Measurements from ENCODE around the gene BCL11B.

Gene BCL11B

DNA sequence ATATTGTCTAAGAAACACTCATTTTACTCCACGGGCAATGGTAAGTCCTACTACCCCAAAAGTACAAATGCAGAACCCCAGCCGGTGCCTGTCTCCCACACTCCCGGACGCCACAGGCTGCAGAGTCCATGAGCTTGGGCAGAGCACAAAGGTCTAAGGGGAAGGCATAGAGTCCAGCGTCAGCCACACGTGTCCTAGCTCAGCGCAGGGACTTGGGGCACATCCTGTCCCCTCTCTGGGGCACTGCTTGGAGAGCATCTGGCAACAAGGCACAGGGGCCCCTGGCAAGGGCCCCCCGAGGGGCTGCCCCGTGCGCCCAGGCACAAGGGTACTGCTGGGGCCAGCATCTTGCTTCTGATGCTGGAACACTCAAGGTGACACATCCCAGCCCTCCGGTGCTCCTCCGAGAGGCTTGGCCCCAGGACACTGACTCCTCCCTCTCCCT, 58.4 kb downstream of the BCL11B start:
- Histone ChIP-seq H3K4me3 (ENCODE audit: low read length) (no peak overlapping the region), H3K27me3 (ENCODE audit: control insufficient read depth, insufficient read depth, low read length) (no peaks in the 10 kb centered on the region), H3K36me3 (ENCODE audit: control insufficient read depth, insufficient read depth, low read length) (no peaks in the 10 kb centered on the region), H3K9me3 (ENCODE audit: control insufficient read depth, low read length) (no peaks in the 10 kb centered on the region), H3K4me1 (ENCODE audit: control insufficient read depth, insufficient read depth, low read length) (no peaks in the 10 kb centered on the region), H3K9ac (ENCODE audit: low read length) (no peak overlapping the region)

DNA sequence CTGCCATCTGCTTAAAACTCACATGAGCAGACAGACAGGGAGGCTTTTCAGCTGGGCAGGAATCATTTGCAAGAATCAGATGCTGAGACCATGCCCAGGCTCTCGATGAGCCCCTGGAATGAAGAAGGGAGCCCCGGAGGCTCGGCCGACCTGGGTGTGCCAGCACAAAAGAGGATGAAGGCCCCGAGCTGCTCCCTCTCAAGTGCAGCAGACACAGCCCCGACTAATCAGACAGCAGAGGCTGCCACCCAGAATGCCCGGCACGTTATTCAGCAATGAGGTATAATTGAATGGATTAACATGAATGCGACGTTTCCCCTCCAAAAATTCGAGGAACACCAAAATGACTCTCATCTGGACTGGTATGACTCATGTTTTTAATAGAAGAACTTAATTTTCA, 58.9 kb downstream of the BCL11B start:
- no peaks in the 10 kb centered on the region for H3K36me3 ChIP-seq (ENCODE audit: control insufficient read depth, insufficient read depth, low read length)
- no peaks in the 10 kb centered on the region for H3K4me1 ChIP-seq (ENCODE audit: control insufficient read depth, insufficient read depth, low read length)
- no peak overlapping the region for H3K9ac ChIP-seq (ENCODE audit: low read length)
- no peaks in the 10 kb centered on the region for H3K27me3 ChIP-seq (ENCODE audit: control insufficient read depth, insufficient read depth, low read length)
- H3K4me3 ChIP-seq (ENCODE audit: low read length), result no peak overlapping the region
- H3K9me3 ChIP-seq (ENCODE audit: control insufficient read depth, low read length), result no peaks in the 10 kb centered on the region

DNA sequence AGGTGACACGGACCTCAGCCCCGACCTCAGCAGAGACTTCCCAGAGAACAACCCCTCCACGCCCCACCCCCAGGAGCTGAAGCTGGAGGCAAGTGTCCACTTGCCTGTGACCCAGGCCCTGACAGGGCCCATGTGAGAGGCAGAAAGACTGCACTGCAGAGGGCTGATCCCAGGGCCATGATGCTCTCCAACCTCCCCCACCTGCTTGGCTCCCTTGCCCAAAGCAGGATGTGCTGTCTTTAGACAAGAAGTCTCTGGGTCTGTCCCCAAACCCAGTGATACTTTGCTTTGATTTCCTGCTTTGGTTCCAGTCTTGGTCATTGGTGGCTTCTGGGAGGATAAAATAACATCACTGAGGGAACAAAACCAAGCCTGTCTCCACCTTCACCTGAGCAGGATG, 59.4 kb downstream of the BCL11B start:
- Histone ChIP-seq H3K4me1 (ENCODE audit: control insufficient read depth, insufficient read depth, low read length) (no peaks in the 10 kb centered on the region), H3K27me3 (ENCODE audit: control insufficient read depth, insufficient read depth, low read length) (no peaks in the 10 kb centered on the region), H3K9ac (ENCODE audit: low read length) (no peak overlapping the region), H3K9me3 (ENCODE audit: control insufficient read depth, low read length) (no peaks in the 10 kb centered on the region), H3K36me3 (ENCODE audit: control insufficient read depth, insufficient read depth, low read length) (no peaks in the 10 kb centered on the region), H3K4me3 (ENCODE audit: low read length) (no peak overlapping the region)

DNA sequence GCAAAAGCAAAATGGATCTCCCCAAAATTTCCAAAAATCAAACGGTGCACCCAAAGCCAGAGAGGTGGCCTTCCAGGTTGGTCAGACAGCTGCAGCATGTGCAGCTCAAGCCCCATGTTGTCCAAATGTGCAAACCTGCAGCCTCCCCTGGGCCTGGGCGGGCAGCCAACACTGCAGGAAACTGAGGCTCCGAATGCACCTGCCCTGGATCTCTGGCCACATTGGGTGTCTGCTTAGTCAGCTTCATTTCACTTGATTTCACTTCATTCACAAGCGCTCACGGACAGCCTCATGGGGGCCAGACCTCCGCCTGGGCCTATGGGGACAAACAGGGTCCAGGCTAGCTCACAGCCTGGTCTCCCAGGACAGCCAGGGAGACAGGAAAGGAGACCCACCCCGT, 59.8 kb downstream of the BCL11B start:
- no peaks in the 10 kb centered on the region for H3K36me3 ChIP-seq (ENCODE audit: control insufficient read depth, insufficient read depth, low read length)

DNA sequence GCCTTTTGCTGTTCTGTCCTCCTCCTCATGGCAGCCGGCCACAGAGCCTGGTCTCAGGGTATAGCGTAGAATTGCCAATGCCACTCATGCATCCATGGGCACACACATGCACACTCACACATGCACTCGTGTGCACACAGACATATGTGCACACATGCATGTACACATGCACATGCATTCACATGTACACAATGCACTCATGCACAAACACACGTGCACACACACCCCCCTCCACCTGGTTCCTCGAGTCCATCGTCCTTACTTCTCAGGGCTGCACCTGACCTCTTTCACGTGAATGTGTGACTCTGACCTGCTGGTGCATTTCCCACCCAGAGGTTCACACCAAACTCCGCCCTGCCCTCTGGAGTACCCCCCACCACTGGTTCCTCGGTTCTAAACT, 60.6 kb downstream of the BCL11B start:
- no peaks in the 10 kb centered on the region for H3K27me3 ChIP-seq (ENCODE audit: control insufficient read depth, insufficient read depth, low read length)
- H3K36me3 ChIP-seq (ENCODE audit: control insufficient read depth, insufficient read depth, low read length), result no peaks in the 10 kb centered on the region
- H3K9ac ChIP-seq (ENCODE audit: low read length), result no peak overlapping the region
- H3K4me3 ChIP-seq (ENCODE audit: low read length), result no peak overlapping the region
- no peaks in the 10 kb centered on the region for H3K9me3 ChIP-seq (ENCODE audit: control insufficient read depth, low read length)
- H3K4me1 ChIP-seq (ENCODE audit: control insufficient read depth, insufficient read depth, low read length), result no peaks in the 10 kb centered on the region

More for the DNA sequence above, 59.8 kb downstream of the BCL11B start:
- Histone ChIP-seq H3K27me3 (ENCODE audit: control insufficient read depth, insufficient read depth, low read length) (no peaks in the 10 kb centered on the region), H3K4me3 (ENCODE audit: low read length) (no peak overlapping the region), H3K4me1 (ENCODE audit: control insufficient read depth, insufficient read depth, low read length) (no peaks in the 10 kb centered on the region), H3K9me3 (ENCODE audit: control insufficient read depth, low read length) (no peaks in the 10 kb centered on the region), H3K9ac (ENCODE audit: low read length) (no peak overlapping the region)

DNA sequence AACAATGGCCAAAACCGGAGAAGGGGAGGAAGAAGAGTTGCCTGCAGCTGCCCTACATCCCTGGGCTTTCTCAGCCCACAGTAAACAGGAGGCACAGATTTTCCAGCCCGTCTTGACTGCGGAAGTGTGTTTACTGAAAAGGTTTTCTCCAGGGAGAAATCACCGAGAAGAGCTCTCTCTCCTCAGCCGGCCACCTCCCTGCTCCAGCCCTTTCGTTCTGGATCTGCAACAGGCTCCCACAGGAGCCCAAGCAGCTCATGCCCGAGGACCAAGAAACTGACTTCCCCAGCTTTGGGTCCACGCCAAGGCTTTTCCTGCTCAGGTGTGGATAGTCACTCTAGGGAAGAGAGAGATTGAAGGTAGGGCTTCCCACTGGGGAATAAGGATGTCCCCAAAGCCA, 61.7 kb downstream of the BCL11B start:
- Histone ChIP-seq H3K4me1 (ENCODE audit: control insufficient read depth, insufficient read depth, low read length) (no peaks in the 10 kb centered on the region), H3K9ac (ENCODE audit: low read length) (no peak overlapping the region), H3K4me3 (ENCODE audit: low read length) (no peak overlapping the region), H3K9me3 (ENCODE audit: control insufficient read depth, low read length) (no peaks in the 10 kb centered on the region), H3K36me3 (ENCODE audit: control insufficient read depth, insufficient read depth, low read length) (no peaks in the 10 kb centered on the region), H3K27me3 (ENCODE audit: control insufficient read depth, insufficient read depth, low read length) (no peaks in the 10 kb centered on the region)

DNA sequence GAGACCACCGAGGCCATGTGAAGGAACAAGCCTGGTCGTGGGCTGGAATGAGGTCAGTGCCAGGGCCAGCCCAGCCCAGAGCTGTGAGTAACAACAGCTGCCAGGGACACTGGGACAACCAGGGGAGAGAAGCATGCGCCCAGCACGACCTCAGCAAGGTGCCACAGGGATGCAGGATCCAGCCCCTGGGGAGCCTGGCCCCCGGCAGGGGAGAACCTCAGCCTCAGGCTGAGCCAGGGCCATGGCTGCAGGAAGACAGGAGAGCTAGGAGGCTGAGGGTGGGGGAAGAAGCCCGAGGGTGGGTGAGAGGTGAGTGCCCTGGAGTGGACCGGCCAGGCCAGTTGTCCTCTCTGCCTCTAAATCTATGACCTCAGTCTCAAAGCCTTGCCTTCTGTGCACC, 62.6 kb downstream of the BCL11B start:
- Histone ChIP-seq H3K4me1 (ENCODE audit: control insufficient read depth, insufficient read depth, low read length) (no peaks in the 10 kb centered on the region), H3K9me3 (ENCODE audit: control insufficient read depth, low read length) (no peaks in the 10 kb centered on the region), H3K27me3 (ENCODE audit: control insufficient read depth, insufficient read depth, low read length) (no peaks in the 10 kb centered on the region), H3K36me3 (ENCODE audit: control insufficient read depth, insufficient read depth, low read length) (no peaks in the 10 kb centered on the region), H3K9ac (ENCODE audit: low read length) (no peak overlapping the region), H3K4me3 (ENCODE audit: low read length) (no peak overlapping the region)

DNA sequence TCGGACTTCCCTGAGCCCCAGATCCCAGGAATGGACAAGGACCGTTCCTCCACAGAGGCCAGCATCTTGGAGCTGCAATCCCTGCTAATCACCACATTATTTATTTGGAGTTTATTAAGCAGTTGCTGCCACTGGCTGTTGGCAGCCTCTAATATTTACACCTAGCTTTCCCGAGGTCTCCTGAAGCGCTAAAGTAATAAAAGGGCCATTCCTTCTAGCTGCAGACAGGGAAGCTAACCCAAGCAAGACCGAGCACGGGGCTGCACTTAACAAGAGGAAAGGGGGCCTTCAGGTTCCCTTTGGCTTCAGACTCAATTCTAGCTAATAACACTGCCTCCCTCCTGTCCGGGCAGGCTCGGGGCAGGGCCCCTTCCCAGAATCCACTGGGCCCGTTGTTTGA, 63.7 kb downstream of the BCL11B start:
- Histone ChIP-seq H3K36me3 (ENCODE audit: control insufficient read depth, insufficient read depth, low read length) (no peaks in the 10 kb centered on the region), H3K9ac (ENCODE audit: low read length) (no peak overlapping the region), H3K27me3 (ENCODE audit: control insufficient read depth, insufficient read depth, low read length) (no peaks in the 10 kb centered on the region), H3K4me1 (ENCODE audit: control insufficient read depth, insufficient read depth, low read length) (no peaks in the 10 kb centered on the region), H3K9me3 (ENCODE audit: control insufficient read depth, low read length) (no peaks in the 10 kb centered on the region), H3K4me3 (ENCODE audit: low read length) (no peak overlapping the region)

DNA sequence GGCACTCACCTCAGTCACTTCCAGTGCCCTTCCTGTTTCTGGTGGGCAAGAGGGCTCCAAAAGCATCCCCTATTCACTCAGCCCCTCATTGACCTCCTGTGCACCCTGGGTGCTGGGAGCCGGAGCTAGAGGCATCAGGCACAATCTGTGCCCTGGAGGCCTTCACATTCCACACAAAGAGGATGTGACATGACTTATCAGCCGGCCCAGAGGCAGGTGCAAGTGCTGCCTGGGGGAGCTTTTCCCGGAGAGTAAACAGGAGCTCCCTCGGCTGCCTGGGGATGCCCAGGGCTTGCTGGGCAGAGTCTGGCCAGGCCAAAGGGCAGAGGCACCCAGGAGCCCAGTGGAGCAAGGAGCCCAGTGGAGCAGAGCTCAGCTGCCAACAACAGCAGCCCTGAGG, 64.5 kb downstream of the BCL11B start:
- Histone ChIP-seq H3K4me3 (ENCODE audit: low read length) (no peak overlapping the region), H3K27me3 (ENCODE audit: control insufficient read depth, insufficient read depth, low read length) (no peaks in the 10 kb centered on the region), H3K36me3 (ENCODE audit: control insufficient read depth, insufficient read depth, low read length) (no peaks in the 10 kb centered on the region), H3K4me1 (ENCODE audit: control insufficient read depth, insufficient read depth, low read length) (no peaks in the 10 kb centered on the region), H3K9ac (ENCODE audit: low read length) (no peak overlapping the region), H3K9me3 (ENCODE audit: control insufficient read depth, low read length) (no peaks in the 10 kb centered on the region)

DNA sequence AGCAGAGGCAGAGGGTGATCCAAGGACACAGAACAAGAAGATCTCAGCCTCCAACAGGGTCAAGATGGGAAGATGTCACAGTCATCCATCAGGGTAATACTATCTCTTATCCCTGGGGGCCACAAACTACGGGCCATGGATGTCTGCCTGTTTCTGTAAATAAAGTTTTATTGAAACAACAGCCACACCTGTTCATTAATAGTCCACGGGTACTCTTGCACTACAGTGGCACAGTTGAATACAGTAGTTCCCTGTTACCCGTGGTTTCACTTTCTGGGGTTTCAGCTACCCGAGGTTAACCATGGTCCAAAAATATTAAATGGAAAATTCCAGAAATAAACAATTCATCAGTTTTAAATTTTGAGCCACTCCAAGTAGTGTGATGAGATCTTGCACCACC, 65.9 kb downstream of the BCL11B start:
- Histone ChIP-seq H3K36me3 (ENCODE audit: control insufficient read depth, insufficient read depth, low read length) (no peaks in the 10 kb centered on the region), H3K4me1 (ENCODE audit: control insufficient read depth, insufficient read depth, low read length) (no peaks in the 10 kb centered on the region), H3K4me3 (ENCODE audit: low read length) (no peak overlapping the region), H3K9me3 (ENCODE audit: control insufficient read depth, low read length) (no peaks in the 10 kb centered on the region), H3K9ac (ENCODE audit: low read length) (no peak overlapping the region), H3K27me3 (ENCODE audit: control insufficient read depth, insufficient read depth, low read length) (no peaks in the 10 kb centered on the region)

DNA sequence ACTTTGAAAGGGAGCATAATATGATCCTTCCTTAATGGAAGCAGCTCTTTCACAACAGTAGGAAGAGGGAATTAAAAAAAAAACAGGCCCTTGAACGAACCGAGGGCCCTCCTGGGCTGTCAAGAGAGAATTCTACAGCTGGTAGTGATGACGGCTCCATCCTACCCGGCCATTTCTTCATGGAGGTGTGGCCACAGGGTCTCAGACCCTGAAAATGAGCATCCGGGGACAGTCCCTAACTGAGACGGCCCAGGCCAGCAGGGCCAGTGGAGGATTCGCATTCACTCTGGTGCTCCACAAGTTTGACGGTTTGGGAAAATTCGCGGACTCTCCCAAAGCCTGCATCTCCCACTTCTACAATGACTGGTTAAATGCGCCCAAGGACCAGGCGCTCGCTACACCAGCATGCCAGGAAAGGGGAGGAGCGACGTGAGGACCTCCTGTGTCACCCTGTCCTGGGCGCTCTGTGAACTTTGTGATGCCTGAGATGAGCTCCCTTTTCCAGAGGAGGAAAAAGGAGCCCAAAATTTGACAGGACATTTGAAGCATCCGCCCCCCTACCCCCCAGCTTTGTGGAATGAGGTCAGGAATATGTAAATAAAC, 66.8 kb downstream of the BCL11B start:
- no peak overlapping the region for H3K4me3 ChIP-seq (ENCODE audit: low read length)

DNA sequence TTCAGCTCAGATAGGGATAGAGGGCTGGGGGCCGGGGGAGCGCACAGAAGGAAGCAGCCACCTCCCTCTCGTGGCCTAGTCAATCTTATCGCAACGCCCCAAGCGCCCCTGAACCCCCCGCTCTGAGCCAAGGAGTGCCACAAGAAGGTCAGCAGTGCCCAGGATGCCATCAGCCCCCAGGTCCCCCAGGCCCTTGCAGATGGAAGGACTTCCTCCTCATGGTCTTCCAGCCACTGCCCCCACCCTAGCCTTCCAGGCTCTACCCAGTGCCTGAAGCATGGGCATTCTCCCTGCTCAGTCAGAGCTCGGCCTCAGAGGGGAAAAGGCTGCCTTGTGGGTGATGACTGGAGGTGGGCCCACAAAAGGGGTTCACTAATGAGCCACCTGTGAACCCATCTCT, 68.2 kb downstream of the BCL11B start:
- H3K9me3 ChIP-seq (ENCODE audit: control insufficient read depth, low read length), result no peaks in the 10 kb centered on the region
- H3K27me3 ChIP-seq (ENCODE audit: control insufficient read depth, insufficient read depth, low read length), result no peaks in the 10 kb centered on the region
- no peaks in the 10 kb centered on the region for H3K36me3 ChIP-seq (ENCODE audit: control insufficient read depth, insufficient read depth, low read length)
- no peaks in the 10 kb centered on the region for H3K4me1 ChIP-seq (ENCODE audit: control insufficient read depth, insufficient read depth, low read length)
- H3K9ac ChIP-seq (ENCODE audit: low read length), result no peak overlapping the region
- no peak overlapping the region for H3K4me3 ChIP-seq (ENCODE audit: low read length)

More for the DNA sequence above, 66.8 kb downstream of the BCL11B start:
- no peak overlapping the region for H3K9ac ChIP-seq (ENCODE audit: low read length)
- H3K4me1 ChIP-seq (ENCODE audit: control insufficient read depth, insufficient read depth, low read length), result no peaks in the 10 kb centered on the region
- H3K9me3 ChIP-seq (ENCODE audit: control insufficient read depth, low read length), result no peaks in the 10 kb centered on the region
- no peaks in the 10 kb centered on the region for H3K27me3 ChIP-seq (ENCODE audit: control insufficient read depth, insufficient read depth, low read length)
- H3K36me3 ChIP-seq (ENCODE audit: control insufficient read depth, insufficient read depth, low read length), result no peaks in the 10 kb centered on the region

DNA sequence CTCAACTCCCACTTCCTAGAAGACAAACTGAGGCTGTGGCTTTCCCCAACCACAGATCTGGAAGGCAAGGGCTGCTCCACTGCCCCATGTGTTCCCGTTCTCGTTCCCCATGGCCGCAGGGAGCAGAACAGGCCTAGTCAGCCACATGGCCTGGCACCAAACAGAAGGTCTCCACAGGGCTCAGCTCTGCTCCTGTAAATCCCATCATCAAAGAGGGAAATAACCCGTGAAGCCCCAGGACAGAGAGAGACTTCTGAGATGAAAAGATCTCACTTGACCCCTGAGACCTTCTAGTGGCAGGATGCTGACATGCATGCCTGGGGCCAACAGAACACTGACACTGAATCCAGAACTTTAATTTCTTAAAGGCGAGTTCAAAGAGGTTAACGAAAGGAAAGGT, 68.9 kb downstream of the BCL11B start:
- Histone ChIP-seq H3K27me3 (ENCODE audit: control insufficient read depth, insufficient read depth, low read length) (no peaks in the 10 kb centered on the region), H3K36me3 (ENCODE audit: control insufficient read depth, insufficient read depth, low read length) (no peaks in the 10 kb centered on the region), H3K9ac (ENCODE audit: low read length) (no peak overlapping the region), H3K9me3 (ENCODE audit: control insufficient read depth, low read length) (no peaks in the 10 kb centered on the region), H3K4me1 (ENCODE audit: control insufficient read depth, insufficient read depth, low read length) (no peaks in the 10 kb centered on the region), H3K4me3 (ENCODE audit: low read length) (no peak overlapping the region)

All from mucosa of stomach (tissue), 1 donor.